ENCODE results near the gene FAM200A.
"Not testable (repeated sequence)": the region's sequence is repeated elsewhere in the genome, so short reads cannot be mapped to it uniquely, and the experiment has no call there.

FAM200A gene

DNA sequence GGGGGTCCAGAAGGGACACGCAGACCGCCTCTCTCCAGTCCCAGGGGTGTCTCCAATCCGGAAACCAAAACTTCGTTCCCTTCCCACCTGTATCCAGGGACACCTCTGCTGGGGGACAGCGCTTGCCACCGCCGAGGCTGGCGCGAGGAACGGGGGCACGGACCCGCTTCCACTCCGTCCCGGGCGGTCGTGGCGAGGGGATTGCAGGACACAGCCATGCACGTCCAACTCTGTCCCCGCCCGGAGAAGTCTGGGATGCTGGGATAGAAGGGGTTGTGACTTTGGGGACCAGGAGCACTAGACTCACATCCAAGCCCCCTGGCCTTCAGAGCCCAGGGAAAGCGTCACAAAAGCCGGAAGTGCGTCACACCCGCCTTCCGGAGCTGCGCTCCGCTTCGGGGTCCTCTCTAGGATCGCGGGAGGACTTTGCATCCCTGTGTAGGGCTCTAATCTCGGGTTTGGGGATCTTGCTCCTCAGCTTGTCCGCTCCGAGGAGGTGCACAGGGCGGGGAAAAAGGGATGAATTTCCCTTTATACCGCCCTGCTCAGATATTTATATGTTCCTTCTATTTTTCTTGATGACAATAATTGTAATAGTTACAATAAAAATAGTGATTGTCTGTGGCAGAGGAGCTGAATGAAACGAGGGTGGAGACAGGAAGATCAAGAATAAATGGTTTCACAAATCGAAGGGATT, at the start of gene FAM200A:
Gene FAM200A, minus strand, starts transcription at position 348 of the 697 bp plus-strand sequence. CDS start 3,707 bp downstream, outside the sequence.
- DNase-seq (ENCODE audit: low read depth): peak; percentile 63

DNA sequence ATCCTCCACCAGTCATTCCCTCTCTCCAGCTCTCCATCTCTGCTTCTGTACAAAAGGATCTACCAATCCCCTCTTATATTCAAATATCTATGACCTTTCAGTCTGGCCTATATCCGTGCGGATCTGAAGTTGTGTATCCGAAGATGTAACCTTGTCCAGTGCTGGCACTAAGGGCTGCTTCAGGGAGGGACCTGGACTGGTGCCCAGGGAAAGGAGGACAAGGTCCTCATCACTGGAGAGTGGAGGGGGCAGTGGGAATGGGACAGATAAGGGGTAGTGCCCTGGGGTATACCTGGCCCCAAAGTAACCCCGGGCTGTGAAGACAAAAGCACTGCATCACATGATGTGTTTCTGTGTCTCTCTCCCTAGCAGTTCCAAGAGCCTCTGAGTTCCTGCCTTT, 47.9 kb upstream of the FAM200A start:
- DNase-seq (ENCODE audit: low read depth): no peak

GRCh38 chr7:99597762-99598501, 46.0 kb upstream of the FAM200A start, which contains the start of gene TMEM225B:
Gene TMEM225B (plus strand): TSS chr7:99598267. CDS start chr7:99604389, 6,122 bp downstream.
- no peak for DNase-seq (ENCODE audit: low read depth)

- DNase-seq (ENCODE audit: low read depth): no peak
Observed at GRCh38 chr7:99596408-99596955, 44.6 kb upstream of the FAM200A start.

DNA sequence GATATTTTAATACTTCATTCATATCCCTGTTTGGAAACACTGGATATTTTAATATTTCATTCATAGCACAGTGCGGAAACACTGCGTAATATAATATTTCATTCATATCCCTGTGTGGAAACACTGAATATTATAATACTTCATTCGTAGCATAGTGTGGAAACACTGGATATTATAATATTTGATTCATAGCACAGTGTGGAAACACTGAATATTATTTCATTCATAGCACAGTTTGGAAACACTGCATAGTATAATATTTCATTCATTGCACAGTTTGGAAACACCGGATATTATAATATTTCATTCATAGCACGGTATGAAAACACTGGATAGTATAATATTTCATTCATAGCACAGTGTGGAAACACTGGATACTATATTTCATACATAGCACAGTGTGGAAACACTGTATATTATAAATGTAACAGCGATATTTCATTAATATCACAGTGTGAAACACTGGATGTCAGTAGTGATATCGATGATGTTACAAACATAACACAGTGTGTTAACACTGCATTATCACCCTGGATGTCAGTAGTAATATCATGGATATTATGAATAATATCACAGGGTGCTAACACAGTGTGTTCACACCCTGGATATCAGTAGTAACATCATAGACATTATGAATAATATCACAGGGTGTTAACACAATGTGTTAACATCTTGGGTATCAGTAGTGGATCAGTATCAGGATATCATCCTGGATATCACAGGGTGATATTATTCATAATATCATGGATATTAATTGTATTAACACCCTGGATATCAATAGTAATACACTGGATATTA, 43.2 kb upstream of the FAM200A start:
- no peak for DNase-seq (ENCODE audit: low read depth)

GRCh38 chr7:99588868-99589267, 37.0 kb upstream of the FAM200A start:
- DNase-seq (ENCODE audit: low read depth): no peak

- not testable (repeated sequence) for DNase-seq (ENCODE audit: low read depth)
Observed at GRCh38 chr7:99580778-99581332, 28.9 kb upstream of the FAM200A start.

GRCh38 chr7:99579956-99580777, 28.3 kb upstream of the FAM200A start:
- DNase-seq (ENCODE audit: low read depth): peak; percentile 29

- DNase-seq (ENCODE audit: low read depth): no peak
Observed at GRCh38 chr7:99579281-99579955, 27.5 kb upstream of the FAM200A start.

GRCh38 chr7:99576251-99576650, 24.3 kb upstream of the FAM200A start:
- DNase-seq (ENCODE audit: low read depth): no peak

GRCh38 chr7:99573257-99573656, 21.3 kb upstream of the FAM200A start:
- no peak for DNase-seq (ENCODE audit: low read depth)

- DNase-seq (ENCODE audit: low read depth): no peak
Observed at GRCh38 chr7:99571768-99572167, 19.9 kb upstream of the FAM200A start.

GRCh38 chr7:99568770-99569169, 16.9 kb upstream of the FAM200A start:
- not testable (repeated sequence) for DNase-seq (ENCODE audit: low read depth)

DNA sequence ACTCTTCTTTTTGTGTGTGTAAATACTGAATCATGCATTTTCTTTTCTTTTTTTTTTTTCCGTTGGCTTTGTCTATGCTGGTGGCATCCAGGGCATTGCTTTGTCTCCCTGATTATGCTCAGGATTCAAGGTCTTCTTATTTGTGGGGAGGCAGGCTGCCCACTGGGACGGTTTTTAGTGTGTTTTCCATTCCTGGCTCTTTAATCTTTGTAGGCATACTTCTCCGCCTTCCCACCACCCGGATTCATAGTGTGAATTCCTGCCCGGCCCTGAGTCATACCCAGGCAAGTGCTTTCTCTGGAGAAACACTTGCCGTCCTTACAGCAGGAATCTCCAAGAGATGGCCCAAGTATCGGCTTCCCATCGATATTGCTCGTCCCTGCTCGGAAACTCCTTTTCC, 11.7 kb upstream of the FAM200A start:
- no peak for DNase-seq (ENCODE audit: low read depth)

DNA sequence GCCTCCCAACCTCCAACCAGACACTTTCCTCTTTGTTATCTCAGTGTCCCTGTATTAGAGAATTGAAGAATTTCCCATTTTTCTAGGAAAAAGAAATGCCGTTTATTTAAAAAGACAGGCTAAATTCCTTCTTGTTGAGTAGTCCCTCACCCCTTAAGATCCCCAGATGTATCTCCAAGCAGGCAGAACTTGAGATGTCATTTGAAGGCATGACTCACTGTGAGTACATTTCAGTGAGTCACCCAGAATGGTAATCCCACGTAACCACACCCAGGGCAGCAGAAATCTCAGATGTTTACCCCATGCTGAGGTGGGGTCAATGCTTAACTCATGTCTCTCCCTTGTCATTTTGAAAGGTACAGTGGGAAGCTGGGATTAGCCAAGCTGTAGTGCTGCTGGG, 10.9 kb upstream of the FAM200A start:
- DNase-seq (ENCODE audit: low read depth): no peak

- DNase-seq (ENCODE audit: low read depth): no peak
Observed at GRCh38 chr7:99562114-99562784, 10.3 kb upstream of the FAM200A start.

DNA sequence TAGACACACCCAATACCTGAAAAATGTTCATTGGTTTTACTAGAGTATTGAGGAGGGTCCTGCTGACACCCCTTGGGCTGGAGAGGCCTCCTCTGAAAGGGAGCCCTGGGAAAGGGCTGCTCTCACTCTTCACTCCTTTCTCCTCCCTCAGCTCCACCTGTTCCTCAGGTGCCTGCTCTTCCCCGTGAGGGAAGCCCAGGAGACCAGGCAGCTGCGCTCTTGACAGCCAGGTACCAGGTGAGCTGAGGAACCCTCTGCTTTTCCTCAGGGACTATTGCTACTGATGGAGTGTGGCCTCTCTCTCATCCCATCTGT, 9.8 kb upstream of the FAM200A start:
- DNase-seq (ENCODE audit: low read depth): no peak

DNA sequence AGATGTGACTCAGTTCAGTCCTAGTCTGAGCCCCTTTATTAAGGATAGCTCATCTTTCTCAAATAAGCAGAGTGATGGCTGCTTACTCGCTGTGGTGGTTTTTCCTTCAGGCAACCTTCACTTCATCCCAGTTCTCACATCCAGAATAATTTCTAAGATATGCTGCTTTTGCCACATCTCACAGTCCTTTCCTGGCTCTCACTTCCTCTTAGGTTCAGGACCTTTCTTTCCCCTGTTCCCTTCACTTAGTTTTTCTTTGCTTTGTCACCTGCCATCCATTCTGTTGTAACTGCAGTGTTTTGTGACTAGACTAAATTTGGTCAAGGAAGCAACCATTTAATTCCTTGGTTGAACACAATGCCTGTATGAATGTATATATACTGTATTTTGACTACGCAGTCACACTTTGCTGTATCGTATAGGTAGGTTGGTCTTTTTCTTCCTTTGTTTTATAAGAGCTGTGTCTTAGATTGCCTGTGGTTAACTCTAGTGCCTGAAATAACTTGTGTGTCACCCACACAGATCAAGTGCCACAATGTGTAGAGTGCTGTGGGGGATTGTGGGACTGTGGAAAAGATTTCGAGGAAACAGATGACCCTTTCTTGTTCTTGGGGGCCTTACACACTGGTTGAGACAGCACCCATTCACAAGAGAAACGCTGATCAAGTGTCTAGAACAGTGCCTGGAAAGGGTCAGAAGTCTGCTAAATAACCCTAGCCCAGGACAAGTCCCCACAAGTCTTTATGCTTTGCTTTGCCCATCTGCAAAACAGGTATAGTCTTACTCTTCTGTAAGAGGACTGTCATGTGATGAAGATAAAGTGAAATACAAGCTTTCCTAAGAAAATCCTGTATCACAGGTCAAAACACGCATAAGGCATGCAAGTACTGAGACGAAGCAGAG, 9.2 kb upstream of the FAM200A start:
- no peak for DNase-seq (ENCODE audit: low read depth)
